T-helper 22 cell (primary cell): Measurements from ENCODE around the gene VBP1.
"Not testable (repeated sequence)": the region's sequence is repeated elsewhere in the genome, so short reads cannot be mapped to it uniquely, and the experiment has no call there.

ENCODE experiments used
- DNase-seq: peaks from one replicate; pipeline ENCODE4 v3.0.0-alpha.2; 2020; ENCODE audit warnings: low read depth

Gene VBP1

GRCh38 chrX:155216179-155216939 lies at the start of gene VBP1:
Gene VBP1, plus strand, starts transcription at chrX:155216460. Its CDS starts 23 bp downstream, at chrX:155216483.
- DNase-seq, result peak; percentile 81

GRCh38 chrX:155169881-155170280 lies 46.4 kb upstream of the VBP1 start:
- DNase-seq, result no peak

GRCh38 chrX:155179346-155179997 lies 36.8 kb upstream of the VBP1 start:
- no peak for DNase-seq

- DNase-seq, result no peak
Observed at GRCh38 chrX:155188786-155189185, 27.5 kb upstream of the VBP1 start.

GRCh38 chrX:155211208-155211607 lies 5.1 kb upstream of the VBP1 start:
- DNase-seq, result no peak

GRCh38 chrX:155213731-155214130 lies 2.5 kb upstream of the VBP1 start:
- DNase-seq, result no peak

GRCh38 chrX:155215443-155216178 lies 649 bp upstream of the VBP1 start:
- no peak for DNase-seq

GRCh38 chrX:155216940-155217440 lies 730 bp downstream of the VBP1 start:
- no peak for DNase-seq

GRCh38 chrX:155218777-155219176 lies 2.5 kb downstream of the VBP1 start:
- DNase-seq, result no peak

GRCh38 chrX:155221351-155221750 lies 5.1 kb downstream of the VBP1 start:
- DNase-seq, result no peak

- not testable (repeated sequence) for DNase-seq
Observed at GRCh38 chrX:155223746-155224145, 7.5 kb downstream of the VBP1 start.

- no peak for DNase-seq
Observed at GRCh38 chrX:155225774-155226173, 9.5 kb downstream of the VBP1 start.

GRCh38 chrX:155231163-155231562 lies 14.9 kb downstream of the VBP1 start:
- no peak for DNase-seq

GRCh38 chrX:155235891-155236290 lies 19.6 kb downstream of the VBP1 start:
- no peak for DNase-seq

- no peak for DNase-seq
Observed at GRCh38 chrX:155237719-155238118, 21.5 kb downstream of the VBP1 start.

GRCh38 chrX:155242300-155242699 lies 26.0 kb downstream of the VBP1 start:
- DNase-seq, result no peak

GRCh38 chrX:155246748-155247147 lies 30.5 kb downstream of the VBP1 start:
- DNase-seq, result no peak

- DNase-seq, result no peak
Observed at GRCh38 chrX:155247497-155247896, 31.2 kb downstream of the VBP1 start.

GRCh38 chrX:155251391-155251790 lies 35.1 kb downstream of the VBP1 start:
- no peak for DNase-seq

GRCh38 chrX:155259752-155260151 lies 43.5 kb downstream of the VBP1 start:
- DNase-seq, result no peak

- no peak for DNase-seq
Observed at GRCh38 chrX:155262970-155263754, 46.9 kb downstream of the VBP1 start.
